ENCODE results near the gene ARF4.
A peak's percentile ranks its signal among the peaks of the same experiment; 100 is the strongest.
"Not testable (repeated sequence)": the region's sequence is repeated elsewhere in the genome, so short reads cannot be mapped to it uniquely, and the experiment has no call there.

The ARF4 gene

DNA sequence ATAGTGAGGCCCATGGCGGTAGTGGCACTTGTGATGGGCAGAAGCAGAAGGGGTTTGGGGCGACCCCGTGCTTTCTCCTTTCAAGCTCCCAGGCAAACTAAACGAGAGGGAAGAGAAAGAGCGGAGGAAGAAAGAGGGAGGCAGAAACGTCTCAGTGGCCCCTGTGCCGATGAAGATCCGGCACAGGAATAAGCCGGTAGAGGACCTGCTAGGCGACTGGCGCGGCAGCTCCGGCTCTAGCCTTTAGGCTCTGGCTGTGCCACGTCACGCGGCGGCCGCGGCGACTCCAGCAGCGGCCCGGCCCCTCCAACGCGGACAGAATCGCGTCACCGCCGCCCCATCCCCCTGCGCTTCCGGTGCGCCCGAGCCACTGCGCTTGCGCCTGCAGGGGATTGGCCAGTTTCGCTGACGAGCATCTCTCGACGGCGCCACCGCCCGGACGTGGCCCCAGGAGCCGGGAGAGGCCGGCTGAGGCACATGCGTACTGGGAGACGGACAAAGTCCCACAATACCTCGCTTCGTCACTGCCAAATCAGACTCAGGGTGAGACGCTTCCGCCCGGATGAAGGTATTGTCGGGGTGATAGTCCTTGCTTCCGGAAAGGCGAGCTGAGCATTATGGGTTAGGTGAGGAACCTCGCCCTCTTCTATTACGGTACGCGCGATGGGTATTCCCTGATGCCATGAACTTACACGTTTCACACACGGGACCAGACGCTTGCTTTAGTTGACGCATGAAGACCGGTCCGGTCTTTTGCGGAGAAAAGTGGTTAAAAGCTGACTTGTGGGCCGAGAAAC, at the start of gene ARF4:
ARF4 (minus strand) TSS at position 218 of the 797 bp plus-strand sequence; CDS start at position 14, 204 bp downstream.
- peak within 1 kb of the TSS; percentile 95 for H3K4me3 ChIP-seq (ENCODE audit: low read depth, low read length)

DNA sequence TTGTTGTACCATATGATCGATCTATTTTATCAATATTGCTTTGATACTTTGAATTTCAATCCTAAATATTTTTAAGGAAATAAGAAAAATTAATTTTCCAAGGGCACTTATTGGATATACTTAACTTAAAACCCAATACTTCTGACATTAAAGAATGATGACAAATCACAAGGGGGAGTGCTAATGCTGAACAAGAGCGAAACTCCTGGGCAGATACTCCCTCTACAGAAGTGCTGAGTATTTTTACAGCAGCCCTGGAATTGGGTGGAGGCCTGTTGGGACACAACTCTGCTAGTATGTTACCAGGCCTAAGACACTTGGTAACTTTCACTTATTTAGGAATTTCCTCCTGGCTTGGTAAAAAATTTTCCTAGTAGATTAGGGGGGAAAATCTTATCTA, 49.6 kb upstream of the ARF4 start:
- H3K4me3 ChIP-seq (ENCODE audit: low read depth, low read length), result no peak overlapping the region

DNA sequence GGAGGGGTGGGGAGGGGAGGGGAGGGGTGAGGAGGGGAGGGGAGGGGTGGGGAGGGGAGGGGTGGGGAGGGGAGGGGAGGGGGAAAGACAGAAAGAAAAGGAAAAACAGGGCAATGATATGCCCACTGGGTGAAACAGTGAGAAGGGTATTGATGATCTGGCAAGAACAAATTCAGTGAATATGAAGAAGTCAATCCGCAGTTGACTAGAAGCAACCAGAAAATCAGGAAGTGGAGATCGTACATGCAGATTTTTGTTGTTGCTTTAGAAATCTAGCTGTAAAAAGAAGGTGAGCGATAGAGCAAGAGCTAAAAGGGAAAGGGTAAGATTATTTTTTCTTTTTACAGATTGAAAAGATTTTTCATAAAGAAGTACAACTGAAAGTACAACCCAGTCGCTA, 47.6 kb upstream of the ARF4 start:
- H3K4me3 ChIP-seq (ENCODE audit: low read depth, low read length), result no peak overlapping the region

DNA sequence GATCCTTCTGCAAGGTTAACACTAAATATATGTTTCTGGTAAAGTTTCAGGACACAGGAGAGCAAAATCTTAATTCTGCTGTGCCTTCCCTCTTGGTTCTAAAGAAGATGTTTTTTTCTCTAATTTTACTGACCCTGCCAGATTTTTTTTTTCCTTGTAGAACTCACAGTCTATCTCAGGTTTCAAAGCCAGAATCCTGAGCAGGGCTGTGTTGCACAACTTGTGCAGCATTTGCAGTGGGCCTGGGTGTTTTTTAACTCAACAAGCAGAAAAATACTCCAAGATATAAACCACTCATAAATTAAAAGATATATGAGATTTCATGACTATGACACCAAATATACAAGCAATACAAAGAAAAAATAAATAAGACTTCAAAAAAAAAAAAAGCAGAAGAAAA, 40.2 kb upstream of the ARF4 start:
- no peak overlapping the region for H3K4me3 ChIP-seq (ENCODE audit: low read depth, low read length)

DNA sequence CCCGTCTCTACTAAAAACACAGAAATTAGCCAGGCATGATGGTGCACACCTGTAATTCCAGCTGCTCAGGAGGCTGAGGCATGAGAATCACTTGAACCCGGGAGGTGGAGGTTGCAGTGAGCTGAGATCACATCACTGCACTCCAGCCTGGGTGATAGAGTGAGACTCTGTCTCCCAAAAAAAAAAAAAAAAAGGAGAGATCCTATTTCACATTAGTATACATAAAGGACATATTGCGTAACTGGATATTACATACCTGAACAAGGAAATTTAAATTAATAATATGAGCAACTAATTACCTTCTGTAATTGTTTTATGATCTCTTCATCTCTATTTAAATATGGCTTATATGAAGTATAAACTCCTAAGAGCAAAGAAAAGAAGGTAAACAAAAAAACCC, 37.1 kb upstream of the ARF4 start:
- not testable (repeated sequence) for H3K4me3 ChIP-seq (ENCODE audit: low read depth, low read length)

DNA sequence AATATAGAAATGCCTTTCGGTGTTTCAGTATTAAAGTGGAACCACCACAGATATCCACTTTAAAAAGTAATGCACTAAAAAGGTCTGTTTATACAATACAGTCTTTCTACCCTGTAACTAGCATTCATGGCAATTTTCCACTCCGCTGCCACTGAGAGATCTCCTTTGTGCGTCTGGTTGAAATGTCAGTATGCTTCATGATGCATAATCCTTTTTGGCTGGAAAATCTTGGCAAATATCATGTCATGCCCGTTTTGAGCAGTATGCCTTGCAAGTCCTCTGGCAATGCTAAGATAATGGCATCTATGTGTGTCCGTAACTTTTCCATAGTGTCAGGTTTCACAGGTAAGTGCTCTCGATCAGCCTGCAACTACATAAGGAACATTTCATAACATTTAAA, 30.8 kb upstream of the ARF4 start:
- H3K4me3 ChIP-seq (ENCODE audit: low read depth, low read length), result no peak overlapping the region

DNA sequence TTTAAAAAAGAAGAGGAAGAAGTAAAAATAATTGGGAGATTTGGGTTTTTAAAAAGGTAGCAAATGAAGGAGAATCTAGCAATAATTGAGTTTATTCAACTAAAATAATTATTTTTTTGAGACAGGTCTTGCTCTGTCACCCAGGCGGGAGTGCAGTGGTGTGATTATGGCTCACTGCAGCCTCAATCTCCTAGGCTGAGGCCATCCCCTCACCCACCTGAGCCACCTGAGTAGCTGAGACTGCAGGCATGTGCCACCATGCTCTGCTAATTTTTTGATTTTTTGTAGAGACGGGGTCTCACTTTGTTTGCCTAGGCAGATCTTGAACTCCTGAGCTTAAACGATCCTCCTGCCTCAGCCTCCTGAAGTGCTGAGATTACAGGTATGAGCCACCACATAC, 27.7 kb upstream of the ARF4 start:
- H3K4me3 ChIP-seq (ENCODE audit: low read depth, low read length), result no peak overlapping the region

DNA sequence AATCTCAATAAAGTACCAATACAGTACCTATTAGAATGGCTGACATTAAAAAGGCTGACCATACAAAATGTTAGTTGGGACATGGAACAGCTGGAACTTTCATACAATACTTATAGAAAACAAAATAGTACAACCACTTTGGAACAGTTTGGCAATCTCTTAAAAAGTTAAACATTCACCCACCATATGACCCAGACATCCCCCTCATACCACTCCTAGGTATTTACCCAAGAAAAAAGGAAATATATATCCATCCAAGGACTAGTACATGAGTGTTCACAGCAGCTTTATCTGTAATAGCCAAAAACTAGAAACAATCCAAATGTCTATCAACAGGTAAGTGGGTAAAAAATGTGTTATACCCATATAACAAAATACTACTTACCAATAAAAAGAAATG, 25.2 kb upstream of the ARF4 start:
- no peak overlapping the region for H3K4me3 ChIP-seq (ENCODE audit: low read depth, low read length)

DNA sequence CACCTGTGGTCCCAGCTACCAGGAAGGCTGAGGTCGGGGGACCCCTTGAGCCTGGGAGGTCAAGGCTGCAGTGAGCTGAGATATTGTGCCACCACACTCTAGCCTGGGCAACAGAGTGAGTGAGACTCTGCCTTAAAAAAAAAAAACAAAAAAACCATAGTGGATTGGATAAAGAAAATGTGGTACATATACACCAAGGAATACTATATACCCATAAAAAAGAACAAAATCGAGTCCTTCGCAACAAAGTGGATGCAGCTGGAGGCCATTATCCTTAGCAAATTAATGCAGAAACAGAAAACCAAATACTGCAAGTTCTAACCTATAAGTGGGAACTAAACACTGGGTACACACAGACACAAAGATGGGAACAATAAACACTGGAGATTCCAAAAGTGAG, 20.6 kb upstream of the ARF4 start:
- no peak overlapping the region for H3K4me3 ChIP-seq (ENCODE audit: low read depth, low read length)

DNA sequence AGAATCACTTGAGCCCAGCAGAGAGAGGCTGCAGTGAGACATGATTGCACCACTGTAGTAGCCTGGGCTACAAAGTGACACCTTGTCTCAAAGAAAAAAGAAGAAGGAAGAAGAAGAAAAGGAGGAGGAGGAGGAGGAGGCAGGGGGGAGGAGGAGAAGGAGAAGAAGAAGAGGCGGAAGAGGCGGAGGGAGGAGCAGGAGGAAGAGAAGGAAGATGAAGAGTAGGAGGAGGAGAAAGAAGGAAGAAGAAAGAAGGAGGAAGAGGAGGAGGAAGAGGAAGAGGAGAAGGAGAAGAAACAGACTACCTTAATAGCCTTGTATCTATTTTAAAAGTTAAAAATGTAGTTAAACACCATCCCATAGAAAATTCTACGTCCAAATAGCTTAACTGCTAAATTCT, 19.1 kb upstream of the ARF4 start:
- H3K4me3 ChIP-seq (ENCODE audit: low read depth, low read length), result no peak overlapping the region

DNA sequence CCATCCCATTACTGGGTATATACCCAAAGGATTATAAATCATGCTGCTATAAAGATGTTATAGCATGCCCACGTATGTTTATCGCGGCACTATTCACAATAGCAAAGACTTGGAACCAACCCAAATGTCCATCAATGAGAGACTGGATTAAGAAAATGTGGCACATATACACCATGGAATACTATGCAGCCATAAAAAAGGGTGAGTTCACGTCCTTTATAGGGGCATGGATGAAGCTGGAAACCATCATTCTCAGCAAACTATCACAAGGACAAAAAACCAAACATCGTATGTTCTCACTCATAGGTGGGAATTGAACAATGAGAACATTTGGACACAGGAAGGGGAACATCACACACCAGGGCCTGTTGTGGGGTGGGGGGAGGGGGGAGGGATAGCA, 14.7 kb upstream of the ARF4 start:
- H3K4me3 ChIP-seq (ENCODE audit: low read depth, low read length), result not testable (repeated sequence)

DNA sequence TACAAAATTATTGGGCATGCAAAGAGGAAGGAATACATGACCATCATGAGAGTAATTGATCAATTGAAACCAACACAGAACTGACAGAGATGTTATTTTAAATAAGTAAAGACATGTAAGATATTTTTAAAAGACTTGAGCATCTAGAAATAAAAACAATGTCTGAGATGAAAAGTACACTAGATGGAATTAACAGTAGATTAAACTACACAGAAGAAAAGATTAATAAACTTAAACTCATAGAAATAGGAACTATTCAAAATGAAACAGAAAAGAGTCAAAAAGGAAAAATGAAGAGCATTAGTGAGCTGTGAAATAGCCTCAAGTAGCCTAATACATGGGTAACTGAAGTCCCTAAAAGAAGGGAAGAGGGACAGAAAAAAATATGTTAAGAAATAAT, 8.5 kb upstream of the ARF4 start:
- no peak overlapping the region for H3K4me3 ChIP-seq (ENCODE audit: low read depth, low read length)

DNA sequence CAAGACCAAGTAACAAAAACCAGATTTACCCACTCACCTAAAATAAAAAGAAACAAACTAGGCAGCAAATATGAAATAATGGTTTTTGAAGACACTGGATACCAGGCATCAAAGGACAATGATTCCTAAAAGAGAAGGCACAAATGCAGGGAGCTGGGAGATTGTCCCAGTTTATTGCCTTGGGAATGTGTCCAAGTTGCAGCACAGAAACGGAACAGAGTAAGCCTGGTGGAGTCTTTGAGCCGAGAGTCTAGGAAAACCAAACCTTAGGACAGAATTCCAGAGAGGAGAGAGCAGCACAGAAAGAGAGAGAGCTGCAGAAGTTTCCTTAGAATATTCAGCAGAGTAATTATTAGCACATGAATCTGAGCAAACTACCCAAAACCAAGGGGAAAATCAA, 7.8 kb upstream of the ARF4 start:
- no peak overlapping the region for H3K4me3 ChIP-seq (ENCODE audit: low read depth, low read length)

DNA sequence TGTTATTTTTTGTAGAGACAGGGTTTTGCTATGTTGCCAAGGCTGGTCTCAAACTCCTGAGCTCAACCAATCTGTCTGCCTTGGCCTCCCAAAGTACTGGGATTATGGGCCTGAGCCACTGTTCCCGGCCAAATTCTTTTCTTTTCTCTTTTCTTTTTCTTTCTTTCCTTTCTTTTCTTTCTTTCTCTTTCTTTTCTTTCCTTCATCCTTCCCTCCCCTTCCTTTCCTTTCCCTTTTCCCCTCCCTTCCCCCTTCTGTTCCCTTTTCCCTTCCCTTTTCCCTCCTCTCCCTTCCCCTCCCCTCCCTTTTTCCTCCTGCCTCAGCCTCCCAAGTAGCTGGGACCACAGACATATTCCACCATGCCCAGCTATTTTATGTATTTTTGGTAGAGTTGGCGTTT, 3.1 kb upstream of the ARF4 start:
- no peak overlapping the region for H3K4me3 ChIP-seq (ENCODE audit: low read depth, low read length)

DNA sequence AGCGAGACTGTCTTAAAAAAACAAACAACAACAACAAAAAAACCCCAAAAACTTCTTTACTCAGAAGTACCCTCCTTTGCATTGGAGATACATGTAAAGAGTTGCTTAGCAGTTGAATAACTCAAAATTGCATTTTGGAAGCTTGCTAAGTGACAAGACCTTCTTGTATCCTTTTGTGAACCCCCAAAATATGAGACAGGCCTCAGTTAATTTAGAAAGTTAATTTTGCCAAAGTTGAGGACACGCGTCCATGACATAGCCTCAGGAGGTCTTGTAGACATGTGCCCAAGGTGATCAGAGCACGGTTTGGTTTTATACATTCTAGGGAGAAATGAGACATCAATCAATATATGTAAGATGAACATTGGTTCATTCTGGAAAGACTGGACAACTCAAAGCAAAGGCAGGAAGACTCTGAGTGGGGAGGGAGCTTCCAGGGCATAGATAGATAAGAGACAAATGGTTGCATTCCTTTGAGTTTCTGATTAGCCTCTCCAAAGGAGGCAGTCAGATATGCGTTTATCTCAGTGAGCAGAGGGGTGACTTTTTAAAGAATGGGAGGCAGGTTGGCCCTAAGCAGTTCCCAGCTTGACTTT, 1.7 kb upstream of the ARF4 start:
- peak overlapping the region; percentile 63 for H3K4me3 ChIP-seq (ENCODE audit: low read depth, low read length)

DNA sequence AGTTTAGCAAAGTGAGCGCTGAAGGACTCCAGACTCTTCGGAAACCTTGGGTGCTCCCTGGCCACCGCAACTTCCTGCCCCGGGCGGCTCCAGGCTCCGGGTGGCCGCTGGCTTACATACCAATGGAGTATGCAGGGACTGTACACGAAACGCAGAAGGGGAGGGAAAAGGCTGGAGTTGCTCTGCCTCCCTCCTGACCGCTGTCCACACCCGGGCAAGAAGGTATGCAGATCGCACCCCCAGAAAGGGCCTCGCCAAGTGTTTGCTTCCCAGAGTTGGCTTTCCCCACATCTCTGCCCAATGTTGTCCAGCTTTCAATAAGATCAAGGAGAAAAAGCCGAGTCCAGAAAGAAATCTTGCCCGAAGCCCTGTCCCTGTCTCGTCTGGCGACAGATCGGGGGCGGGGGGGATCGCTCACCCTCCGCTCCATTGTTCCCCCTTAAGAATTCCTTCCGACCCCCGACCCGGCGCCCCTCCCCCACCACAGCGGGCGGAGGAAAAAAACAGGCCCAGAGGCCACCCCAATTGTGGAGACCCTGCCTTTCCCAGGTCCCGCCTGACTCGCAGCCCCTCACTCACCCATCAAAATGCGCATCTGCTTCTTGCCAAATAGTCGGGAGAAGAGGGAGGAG, 533 bp downstream of the ARF4 start:
- peak overlapping the region; percentile 95 for H3K4me3 ChIP-seq (ENCODE audit: low read depth, low read length)

DNA sequence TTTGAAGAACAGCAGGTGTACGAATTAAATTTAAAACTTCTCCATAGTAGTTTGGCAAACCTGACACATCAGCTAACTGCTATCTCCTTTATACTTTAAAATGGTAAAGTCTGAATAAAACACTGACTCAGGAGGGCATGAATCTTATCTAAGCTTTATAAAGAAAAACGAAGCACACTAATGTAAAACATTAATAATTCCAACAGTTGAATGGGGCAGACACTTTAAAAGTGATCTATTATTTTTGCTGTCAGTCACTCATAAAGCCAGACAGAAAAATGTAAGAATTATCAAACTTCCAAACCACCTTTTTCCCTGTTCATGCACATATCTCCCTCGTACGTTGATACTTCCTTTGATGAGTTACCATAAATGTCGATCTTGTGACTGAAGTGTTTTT, 2.6 kb downstream of the ARF4 start:
- H3K4me3 ChIP-seq (ENCODE audit: low read depth, low read length), result no peak overlapping the region

DNA sequence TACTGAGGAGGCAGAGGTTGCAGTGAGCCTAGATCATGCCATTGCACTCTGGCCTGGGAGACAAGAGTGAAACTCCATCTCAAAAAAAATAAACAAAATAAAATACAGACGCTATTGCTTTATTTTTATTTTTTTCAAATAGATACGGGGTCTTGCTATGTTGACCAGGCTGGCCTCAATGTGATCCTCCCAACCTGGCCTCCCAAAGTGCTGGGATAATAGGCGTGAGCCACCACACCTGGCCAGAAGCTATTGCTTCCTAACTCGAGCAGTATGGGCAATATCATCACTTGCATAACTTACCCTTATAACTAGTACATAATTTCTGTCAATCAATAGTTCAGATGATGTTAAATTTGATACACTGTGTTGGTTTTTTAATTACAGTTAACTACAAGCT, 3.0 kb downstream of the ARF4 start:
- no peak overlapping the region for H3K4me3 ChIP-seq (ENCODE audit: low read depth, low read length)

DNA sequence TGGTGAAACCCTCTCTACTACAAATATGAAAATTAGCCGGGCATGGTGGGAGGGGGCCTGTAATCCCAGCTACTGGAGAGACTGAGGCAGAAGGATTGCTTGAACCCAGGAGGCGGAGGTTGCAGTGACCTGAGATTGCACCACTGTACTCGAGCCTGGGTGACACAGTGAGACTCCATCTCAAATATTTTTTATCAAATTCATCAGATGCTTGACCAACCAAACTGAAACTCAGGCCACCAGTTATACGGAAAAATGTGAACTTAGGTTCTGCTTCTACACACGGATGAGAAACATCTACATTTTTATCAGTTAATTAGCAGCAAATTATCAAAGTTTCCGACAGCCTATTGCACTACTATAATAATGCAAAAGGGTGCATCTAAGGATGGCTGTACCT, 4.8 kb downstream of the ARF4 start:
- H3K4me3 ChIP-seq (ENCODE audit: low read depth, low read length), result no peak overlapping the region

DNA sequence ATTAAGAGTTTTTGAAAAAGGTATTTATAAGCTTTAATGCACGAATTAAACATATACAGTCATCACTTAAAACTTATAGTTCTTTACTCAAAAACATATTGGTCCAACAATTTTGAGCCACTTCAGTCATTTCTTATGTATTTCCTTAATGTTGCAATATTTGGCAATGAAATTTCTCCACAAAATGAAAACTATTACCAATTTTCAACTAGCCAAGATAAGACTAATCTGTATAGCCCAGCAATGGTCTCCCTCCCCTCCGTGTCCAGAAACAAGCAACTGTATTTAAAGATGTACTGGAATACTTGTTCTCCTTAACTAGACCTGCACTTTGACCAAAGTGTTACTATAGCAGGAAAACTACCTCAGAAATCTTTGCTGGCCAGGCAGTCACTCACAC, 9.2 kb downstream of the ARF4 start:
- no peak overlapping the region for H3K4me3 ChIP-seq (ENCODE audit: low read depth, low read length)

DNA sequence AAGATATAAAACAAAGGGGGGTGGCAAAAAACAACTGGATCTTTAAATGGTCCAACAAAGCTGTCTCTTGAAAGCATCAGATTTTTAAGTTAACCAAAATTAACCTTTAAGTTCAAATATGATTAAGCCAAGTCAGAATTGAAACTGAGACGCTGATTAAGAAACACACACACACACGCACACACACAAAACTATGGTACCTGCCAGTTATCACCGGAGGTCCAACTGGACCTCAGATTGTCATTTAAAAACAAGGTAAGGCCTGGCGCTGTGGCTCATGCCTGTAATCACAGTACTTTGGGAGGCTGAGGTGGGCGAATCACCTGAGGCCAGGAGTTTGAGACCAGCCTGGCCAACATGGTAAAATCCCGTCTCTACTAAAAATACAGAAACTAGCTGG, 10.4 kb downstream of the ARF4 start:
- H3K4me3 ChIP-seq (ENCODE audit: low read depth, low read length), result no peak overlapping the region

DNA sequence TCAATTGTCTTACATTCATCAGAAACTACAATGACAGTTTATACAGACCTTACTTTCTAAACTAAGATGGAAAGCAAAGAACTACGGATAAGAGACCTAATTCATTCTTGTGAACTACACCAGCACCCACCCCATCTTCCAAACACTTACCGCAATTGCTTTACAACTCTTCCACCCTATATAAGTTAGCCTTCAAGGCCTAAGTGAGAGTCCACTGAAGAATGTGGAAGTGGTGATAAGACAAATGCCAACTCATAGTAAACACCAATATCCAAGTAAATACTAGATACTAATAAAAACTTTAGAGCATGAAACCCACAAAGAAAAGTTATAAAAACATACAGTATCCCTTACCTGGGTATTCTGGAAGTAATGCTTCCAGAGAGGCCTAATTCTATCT, 13.6 kb downstream of the ARF4 start:
- no peak overlapping the region for H3K4me3 ChIP-seq (ENCODE audit: low read depth, low read length)

Measured in iPS-11a (cell line).